Measurements from ENCODE around the gene C5orf47.

The C5orf47 gene

GRCh38 chr5:174044466-174045254 is 55.7 kb downstream of the C5orf47 start:
- no peak for FAIRE-seq
- DNase-seq (ENCODE audit: insufficient read length, low spot score), result no peak
- TF ChIP-seq CTCF (IDR thresholded peaks at IDR 0.05; ENCODE audit: insufficient read depth, missing control alignments), result no peak

- DNase-seq (ENCODE audit: insufficient read length, low spot score) (no peak), FAIRE-seq (peak; percentile 80)
- peak; percentile 99 for TF ChIP-seq CTCF (IDR thresholded peaks at IDR 0.05; ENCODE audit: insufficient read depth, missing control alignments)
These were observed 56.6 kb downstream of the C5orf47 start, which contains the start of gene NSG2 for GRCh38 chr5:174045470-174046025. Gene NSG2 (plus strand): TSS chr5:174045706. CDS start chr5:174046756, 1,050 bp downstream.

GRCh38 chr5:174046558-174046957 is 57.6 kb downstream of the C5orf47 start:
- no peak for FAIRE-seq
- no peak for TF ChIP-seq CTCF (IDR thresholded peaks at IDR 0.05; ENCODE audit: insufficient read depth, missing control alignments)
- no peak for DNase-seq (ENCODE audit: insufficient read length, low spot score)

- DNase-seq (ENCODE audit: insufficient read length, low spot score), result no peak
- no peak for FAIRE-seq
- no peak for TF ChIP-seq CTCF (IDR thresholded peaks at IDR 0.05; ENCODE audit: insufficient read depth, missing control alignments)
These were observed 58.6 kb downstream of the C5orf47 start for GRCh38 chr5:174047472-174048099.

GRCh38 chr5:174052636-174053035 is 63.7 kb downstream of the C5orf47 start:
- TF ChIP-seq CTCF (IDR thresholded peaks at IDR 0.05; ENCODE audit: insufficient read depth, missing control alignments), result no peak
- FAIRE-seq (no peak), DNase-seq (ENCODE audit: insufficient read length, low spot score) (no peak)

GRCh38 chr5:174053905-174054304 is 64.9 kb downstream of the C5orf47 start:
- TF ChIP-seq CTCF (IDR thresholded peaks at IDR 0.05; ENCODE audit: insufficient read depth, missing control alignments), result no peak
- no peak for FAIRE-seq
- DNase-seq (ENCODE audit: insufficient read length, low spot score), result no peak
